Panc1 (cell line): ENCODE measurements around the gene CAAP1. TPM values are rescaled to one million over a fixed set of nuclear protein-coding genes. Genes with fewer than 3 reads are reported as not detected.

Experiments
- ATAC-seq: fragments of 200-7000 bp; cut with Tn5 transposase; 2 replicates; pipeline ENCODE4 v1.9.1; 2020; ENCODE audit warnings: mild to moderate bottlenecking, moderate library complexity
- BruUV-seq: library from RNA; stranded (reverse); fragments of 400-500 nt; replicated peaks from 2 replicates; lab custom pipeline; 2021; lab: Mats Ljungman, UMichigan
- CTCF ChIA-PET: fragments of 300-600 bp; sonication (Branson Sonifier 250); formaldehyde crosslinking; loops from one replicate; lab custom pipeline; 2022; ENCODE audit warnings: antibody characterized with exemption; lab: Charles Lee
- POLR2A ChIA-PET: fragments of 300-600 bp; sonication (Branson Sonifier 250); formaldehyde crosslinking; loops from one replicate; lab custom pipeline; 2022; ENCODE audit warnings: antibody characterized with exemption; lab: Charles Lee
- DNase-seq: peaks from one replicate; pipeline ENCODE4 v3.0.0-alpha.2; 2010; ENCODE audit warnings: low read depth, low spot score
- H3K27ac ChIP-seq: 2 replicates; pipeline ENCODE4 v1.5.1; 2011; ENCODE audit warnings: mild to moderate bottlenecking, low read length, inconsistent platforms
- H3K27me3 ChIP-seq: fragments of 200-500 bp; sonication (Bioruptor generic); 2 replicates; pipeline ENCODE4 v1.6.0; 2014; ENCODE audit warnings: low read length, inconsistent platforms; ENCODE audit not compliant: control insufficient read depth, insufficient read depth
- H3K36me3 ChIP-seq: fragments of 200-500 bp; sonication (Bioruptor generic); 2 replicates; pipeline ENCODE4 v1.5.1; 2014; ENCODE audit warnings: inconsistent platforms, mild to moderate bottlenecking, low read length, moderate library complexity; ENCODE audit not compliant: control insufficient read depth, insufficient read depth
- H3K4me1 ChIP-seq: 2 replicates; pipeline ENCODE4 v1.5.1; 2011; ENCODE audit warnings: inconsistent platforms, mild to moderate bottlenecking, low read length, moderate library complexity; ENCODE audit not compliant: control insufficient read depth, insufficient read depth
- H3K4me3 ChIP-seq, 2 experiments: 2 replicates each; pipeline ENCODE4 v1.5.1; 2011 to 2012; ENCODE audit warnings: low read depth in 2 of 2, low read length in 2 of 2, mild to moderate bottlenecking in 2 of 2, inconsistent platforms in 1 of 2, moderate library complexity in 1 of 2
- H3K9me3 ChIP-seq: fragments of 200-500 bp; sonication (Bioruptor generic); 2 replicates; pipeline ENCODE4 v1.5.1; 2014; ENCODE audit warnings: low read depth, mild to moderate bottlenecking, inconsistent platforms, low read length, moderate library complexity; ENCODE audit not compliant: control insufficient read depth, insufficient read depth
- CTCF ChIP-seq: fragments of 450-650 bp; IDR thresholded peaks from 2 replicates; pipeline ENCODE4 v1.5.1; 2017; ENCODE audit warnings: mild to moderate bottlenecking
- POLR2AphosphoS5 ChIP-seq: IDR thresholded peaks from 2 replicates; pipeline ENCODE4 v1.6.1; 2012; ENCODE audit warnings: mild to moderate bottlenecking, low read depth, low read length, moderate library complexity
- REST ChIP-seq, 2 experiments: IDR thresholded peaks; 2 replicates each; pipeline ENCODE4 v1.6.1; 2011 to 2012; ENCODE audit warnings: low read depth in 2 of 2, control low read depth in 1 of 2, low read length in 1 of 2, mild to moderate bottlenecking in 1 of 2, moderate library complexity in 1 of 2; ENCODE audit not compliant: insufficient read depth in 1 of 2
- SIN3A ChIP-seq: IDR thresholded peaks from 2 replicates; pipeline ENCODE4 v1.6.1; 2012; ENCODE audit warnings: low read depth, mild to moderate bottlenecking, low read length, moderate library complexity, borderline replicate concordance; ENCODE audit not compliant: insufficient read depth
- TCF7L2 ChIP-seq: IDR thresholded peaks from 2 replicates; pipeline ENCODE4 v1.6.1; 2011; ENCODE audit warnings: mild to moderate bottlenecking, low read depth, low read length, inconsistent platforms
- in situ Hi-C: cut with HindIII; loops from 2 replicates; pipeline ENCODE4 v1.10.0; 2016; ENCODE audit warnings: low sequenced_read_pairs, low pct_unique_long_range_greater_than_20kb
- intact Hi-C: fragments of 100-400 bp; cut with micrococcal nuclease; formaldehyde crosslinking; loops from one replicate; pipeline ENCODE4 v1.10.0; 2022; ENCODE audit not compliant: unreplicated experiment
- total RNA-seq: library from RNA; stranded (reverse); gene quantifications from one replicate; pipeline ENCODE4 v1.2.1, GENCODE V29; 2021; ENCODE audit not compliant: unreplicated experiment

Gene CAAP1
- total RNA-seq, 1 experiment from 2014 or later = 7.2 TPM

GRCh38 chr9:26814799-26815198, 77.8 kb downstream of the CAAP1 start:
- Histone ChIP-seq H3K27me3 (no peaks in the 10 kb centered on the region), H3K4me3 (no peak overlapping the region), H3K4me1 (no peaks in the 10 kb centered on the region), H3K27ac (no peak overlapping the region), H3K36me3 (no peaks in the 10 kb centered on the region), H3K9me3 (no peaks in the 10 kb centered on the region)
- DNase-seq = no peak
- ATAC-seq = no peak
- POLR2A ChIA-PET = no interaction called here
- in situ Hi-C loops (no loop called here), intact Hi-C loops (no loop called here)
- TF ChIP-seq POLR2AphosphoS5 (no peak), CTCF (no peak)
- BruUV-seq = no TSS peak
- CTCF ChIA-PET = no interaction called here

- no peak overlapping the region for H3K27ac ChIP-seq
- no peak for ATAC-seq
- H3K9me3 ChIP-seq = no peaks in the 10 kb centered on the region
- no peaks in the 10 kb centered on the region for H3K27me3 ChIP-seq
- CTCF ChIA-PET = no interaction called here
- POLR2A ChIA-PET = no interaction called here
- in situ Hi-C loops (no loop called here), intact Hi-C loops (no loop called here)
- BruUV-seq = no TSS peak
- TF ChIP-seq REST (IDR thresholded peaks at IDR 0.05; ENCODE audit: insufficient read depth in 1 of 2, low read depth in 2 of 2, low read length in 1 of 2) (no peak), TCF7L2 (no peak), SIN3A (no peak), POLR2AphosphoS5 (no peak), CTCF (no peak)
- H3K4me3 ChIP-seq = no peak overlapping the region
- H3K4me1 ChIP-seq = no peaks in the 10 kb centered on the region
- DNase-seq = no peak
- H3K36me3 ChIP-seq = no peaks in the 10 kb centered on the region
Measured at GRCh38 chr9:26813247-26813646, 79.4 kb downstream of the CAAP1 start.
